WTC11 (cell line): ENCODE data around the gene CXXC1. TPM values are rescaled to one million over a fixed set of nuclear protein-coding genes. Genes with fewer than 3 reads are reported as not detected.

ENCODE experiments used
- AFF4 ChIP-seq: sonication (generic); formaldehyde crosslinking; IDR thresholded peaks from 2 replicates; pipeline ENCODE4 v1.8.1; 2023; ENCODE audit warnings: mild to moderate bottlenecking, missing genetic modification reagents, borderline replicate concordance
- ARID4B ChIP-seq: sonication (generic); formaldehyde crosslinking; IDR thresholded peaks from 2 replicates; pipeline ENCODE4 v1.8.0; 2023; ENCODE audit warnings: missing genetic modification reagents, mild to moderate bottlenecking, borderline replicate concordance
- ATF6 ChIP-seq: sonication (generic); formaldehyde crosslinking; IDR thresholded peaks from 2 replicates; pipeline ENCODE4 v1.8.1; 2023; ENCODE audit warnings: mild to moderate bottlenecking, missing genetic modification reagents
- E2F1 ChIP-seq: sonication (generic); formaldehyde crosslinking; IDR thresholded peaks from 2 replicates; pipeline ENCODE4 v1.8.0; 2022; ENCODE audit warnings: mild to moderate bottlenecking, missing genetic modification reagents
- E2F5 ChIP-seq: sonication (generic); formaldehyde crosslinking; IDR thresholded peaks from 2 replicates; pipeline ENCODE4 v1.8.1; 2022; ENCODE audit warnings: mild to moderate bottlenecking, moderate library complexity, missing genetic modification reagents
- ETV6 ChIP-seq: sonication (generic); formaldehyde crosslinking; IDR thresholded peaks from 2 replicates; pipeline ENCODE4 v1.8.1; 2022; ENCODE audit warnings: mild to moderate bottlenecking, missing genetic modification reagents
- FOXK1 ChIP-seq: sonication (generic); formaldehyde crosslinking; IDR thresholded peaks from 2 replicates; pipeline ENCODE4 v1.8.0; 2022; ENCODE audit warnings: mild to moderate bottlenecking, moderate library complexity, missing genetic modification reagents
- FOXP1 ChIP-seq: sonication (generic); formaldehyde crosslinking; IDR thresholded peaks from 2 replicates; pipeline ENCODE4 v1.8.0; 2022; ENCODE audit warnings: missing genetic modification reagents, mild to moderate bottlenecking, moderate library complexity, borderline replicate concordance
- HMGA2 ChIP-seq: fragments of 250-450 bp; sonication (Bioruptor Pico); IDR thresholded peaks from 2 replicates; pipeline ENCODE4 v1.4.0; 2021; ENCODE audit warnings: mild to moderate bottlenecking, moderate library complexity
- IRF1 ChIP-seq: sonication (generic); formaldehyde crosslinking; IDR thresholded peaks from 2 replicates; pipeline ENCODE4 v1.8.0; 2023; ENCODE audit warnings: missing genetic modification reagents
- JAZF1 ChIP-seq: fragments of 250-450 bp; sonication (Bioruptor Pico); IDR thresholded peaks from 2 replicates; pipeline ENCODE4 v1.9.0; 2021; ENCODE audit warnings: moderate library complexity, mild to moderate bottlenecking, inconsistent platforms
- NR3C1 ChIP-seq: sonication (generic); formaldehyde crosslinking; conservative IDR thresholded peaks from 2 replicates; pipeline ENCODE4 v1.8.1; 2023; ENCODE audit warnings: low read depth, mild to moderate bottlenecking, missing genetic modification reagents
- SP1 ChIP-seq: sonication (generic); formaldehyde crosslinking; conservative IDR thresholded peaks from 2 replicates; pipeline ENCODE4 v1.8.1; 2022; ENCODE audit warnings: missing genetic modification reagents
- ZBTB43 ChIP-seq: sonication (generic); formaldehyde crosslinking; IDR thresholded peaks from 2 replicates; pipeline ENCODE4 v1.8.1; 2023; ENCODE audit warnings: mild to moderate bottlenecking, missing genetic modification reagents
- ZMAT4 ChIP-seq: fragments of 250-450 bp; sonication (Bioruptor Pico); IDR thresholded peaks from 2 replicates; pipeline ENCODE4 v1.9.0; 2021; ENCODE audit warnings: mild to moderate bottlenecking
- ZNF281 ChIP-seq: sonication (generic); formaldehyde crosslinking; IDR thresholded peaks from 2 replicates; pipeline ENCODE4 v1.8.0; 2023; ENCODE audit warnings: mild to moderate bottlenecking, missing genetic modification reagents
- ZNF512 ChIP-seq: sonication (generic); formaldehyde crosslinking; IDR thresholded peaks from 2 replicates; pipeline ENCODE4 v1.8.1; 2022; ENCODE audit warnings: missing genetic modification reagents, borderline replicate concordance
- total RNA-seq: library from RNA; stranded (reverse); gene quantifications from 3 replicates; pipeline ENCODE4 v1.2.3, GENCODE V29; 2021

CXXC1 gene
- total RNA-seq, 1 experiment from 2014 or later, result 94.5 TPM

GRCh38 chr18:50268022-50268747 lies 19.3 kb downstream of the CXXC1 start (continued):
- no peak for TF ChIP-seq AFF4 (CRISPR knock-in tag)
- TF ChIP-seq ETV6 (CRISPR knock-in tag), result no peak
- TF ChIP-seq SP1 (CRISPR knock-in tag), result peak; percentile 67
- no peak for TF ChIP-seq FOXP1 (CRISPR knock-in tag)
- TF ChIP-seq ZNF281 (CRISPR knock-in tag), result no peak
- 0 out of 2 replicates have a peak, but pooled peaks have one; percentile 22 for TF ChIP-seq E2F5 (CRISPR knock-in tag)
- no peak for TF ChIP-seq ATF6 (CRISPR knock-in tag)
- TF ChIP-seq ARID4B, result no peak
- no peak for TF ChIP-seq HMGA2
- TF ChIP-seq IRF1 (CRISPR knock-in tag), result no peak
- TF ChIP-seq ZNF512 (CRISPR knock-in tag), result no peak
- no peak for TF ChIP-seq NR3C1 (CRISPR knock-in tag)
- TF ChIP-seq ZMAT4 (CRISPR knock-in tag), result no peak
- no peak for TF ChIP-seq ZBTB43 (CRISPR knock-in tag)
- TF ChIP-seq FOXK1 (CRISPR knock-in tag), result no peak
- TF ChIP-seq E2F1, result 0 out of 2 replicates have a peak, but pooled peaks have one; percentile 66
- no peak for TF ChIP-seq JAZF1 (CRISPR knock-in tag)
